Measurements from ENCODE around the gene AQP6. TPM values are rescaled to one million over a fixed set of nuclear protein-coding genes. Genes with fewer than 3 reads are reported as not detected.
A peak's percentile ranks its signal among the peaks of the same experiment; 100 is the strongest.

Gene AQP6
- total and polyA plus RNA-seq, 10 donors: 0.03 to 0.36 TPM; not detected in 8

DNA sequence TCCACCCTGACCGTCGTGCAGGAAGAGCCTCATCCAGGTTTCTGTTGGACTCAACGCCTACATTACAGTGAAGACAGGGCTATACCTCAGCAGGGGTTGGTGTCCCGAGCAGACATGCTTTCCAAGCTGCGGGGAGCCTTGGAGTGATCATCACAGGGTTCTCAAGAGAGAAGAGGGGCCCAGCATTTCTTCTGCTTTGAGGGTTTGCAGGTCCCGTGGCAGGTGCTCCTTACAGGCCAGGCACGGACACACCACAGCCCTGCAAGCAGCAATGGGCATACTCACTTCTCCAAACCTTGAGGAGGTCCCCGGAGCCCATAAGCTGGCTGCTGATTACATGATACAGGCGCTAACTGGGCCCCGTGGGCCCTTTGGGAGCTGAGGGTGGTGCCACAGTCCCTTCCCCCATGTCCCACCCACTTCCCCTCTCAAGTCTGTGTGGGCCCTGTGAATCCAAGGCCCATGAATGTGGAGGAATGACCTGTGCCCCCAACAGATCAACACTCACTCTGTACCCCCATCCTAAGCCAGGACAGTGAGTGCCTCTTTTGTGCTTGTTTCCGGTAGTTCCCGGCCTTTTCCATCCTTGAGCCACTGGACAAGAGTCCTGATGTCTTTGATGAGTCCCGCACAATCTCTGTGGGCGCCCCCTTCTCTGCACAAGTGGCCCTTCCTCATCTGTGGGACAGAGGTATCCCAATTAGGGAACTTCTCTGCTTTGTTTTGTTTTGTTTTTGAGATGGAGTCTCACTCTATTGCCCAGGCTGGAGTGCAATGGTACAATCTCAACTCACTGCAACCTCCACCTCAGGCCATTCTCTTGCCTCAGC lies 21.1 kb upstream of the AQP6 start:
- Histone ChIP-seq H3K27ac (no peak overlapping the region), H3K4me3 (no peak overlapping the region), H3K36me3 (no peaks in the 10 kb centered on the region), H3K4me1 (peaks cover 0 to 44% (median 12%) of the 10 kb centered on the region in 6 donors), H3K9me3 (no peaks in the 10 kb centered on the region), H3K27me3 (replicated peaks in 1 of 7) (peaks cover 0 to 73% (median 20%) of the 10 kb centered on the region in 7 donors)
- WGBS, 5 donors: 65 to 76% (median 68%) methylated on average over 14 of the region's 14 CpGs
- peak; percentile 56 for DNase-seq
- TF ChIP-seq POLR2A (IDR thresholded peaks at IDR 0.05) (no peak), POLR2AphosphoS5 (IDR thresholded peaks at IDR 0.05) (no peak)
- TF ChIP-seq, protein P1, sequence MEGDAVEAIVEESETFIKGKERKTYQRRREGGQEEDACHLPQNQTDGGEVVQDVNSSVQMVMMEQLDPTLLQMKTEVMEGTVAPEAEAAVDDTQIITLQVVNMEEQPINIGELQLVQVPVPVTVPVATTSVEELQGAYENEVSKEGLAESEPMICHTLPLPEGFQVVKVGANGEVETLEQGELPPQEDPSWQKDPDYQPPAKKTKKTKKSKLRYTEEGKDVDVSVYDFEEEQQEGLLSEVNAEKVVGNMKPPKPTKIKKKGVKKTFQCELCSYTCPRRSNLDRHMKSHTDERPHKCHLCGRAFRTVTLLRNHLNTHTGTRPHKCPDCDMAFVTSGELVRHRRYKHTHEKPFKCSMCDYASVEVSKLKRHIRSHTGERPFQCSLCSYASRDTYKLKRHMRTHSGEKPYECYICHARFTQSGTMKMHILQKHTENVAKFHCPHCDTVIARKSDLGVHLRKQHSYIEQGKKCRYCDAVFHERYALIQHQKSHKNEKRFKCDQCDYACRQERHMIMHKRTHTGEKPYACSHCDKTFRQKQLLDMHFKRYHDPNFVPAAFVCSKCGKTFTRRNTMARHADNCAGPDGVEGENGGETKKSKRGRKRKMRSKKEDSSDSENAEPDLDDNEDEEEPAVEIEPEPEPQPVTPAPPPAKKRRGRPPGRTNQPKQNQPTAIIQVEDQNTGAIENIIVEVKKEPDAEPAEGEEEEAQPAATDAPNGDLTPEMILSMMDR (IDR thresholded peaks at IDR 0.05 in 8 of 11, conservative IDR thresholded peaks at IDR 0.05 in 3 of 11): no peak
- intact Hi-C loops (cut with DNase I; ENCODE audit: low total_unique reads): no loop called here

DNA sequence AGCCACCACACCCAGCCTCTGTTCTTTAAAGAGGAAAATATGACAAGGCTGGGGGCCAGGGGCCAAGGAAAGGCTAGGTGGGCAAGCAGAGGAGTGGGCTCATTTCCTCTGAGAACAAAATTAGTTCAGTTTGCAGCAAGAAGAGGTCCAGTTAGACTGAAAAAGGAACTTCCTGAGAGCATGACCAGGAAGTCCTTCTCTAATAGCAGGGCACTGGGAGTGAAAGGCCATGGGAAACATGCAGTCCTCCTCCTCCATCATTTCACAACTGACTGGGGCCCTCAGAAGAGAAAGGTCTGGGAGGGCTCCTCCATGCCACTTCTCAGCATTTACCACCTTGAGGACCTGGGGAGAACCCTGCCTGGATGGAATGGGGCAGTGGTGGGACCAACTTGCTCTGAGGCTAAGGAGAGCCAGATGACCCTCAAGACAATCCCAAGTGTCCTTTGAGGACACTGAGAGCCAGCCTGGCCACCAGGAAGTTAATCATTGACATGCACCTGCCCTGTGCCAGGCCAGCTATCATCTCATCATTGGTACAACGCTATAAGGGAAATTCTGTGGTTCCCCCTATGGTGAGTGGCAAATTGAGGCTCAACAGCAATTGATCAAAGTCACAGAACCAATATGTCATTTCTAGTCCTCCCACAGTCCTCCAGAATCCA lies 20.2 kb upstream of the AQP6 start:
- peak; percentile 15 for DNase-seq
- no peak overlapping the region for H3K27ac ChIP-seq
- TF ChIP-seq POLR2AphosphoS5 (IDR thresholded peaks at IDR 0.05) (no peak), POLR2A (IDR thresholded peaks at IDR 0.05) (no peak)
- TF ChIP-seq, protein P1 (IDR thresholded peaks at IDR 0.05 in 8 of 11, conservative IDR thresholded peaks at IDR 0.05 in 3 of 11): no peak
- intact Hi-C loops (cut with DNase I; ENCODE audit: low total_unique reads): no loop called here
- H3K9me3 ChIP-seq: no peaks in the 10 kb centered on the region
- no peaks in the 10 kb centered on the region for H3K36me3 ChIP-seq
- H3K27me3 ChIP-seq (replicated peaks in 1 of 7): peaks cover 0 to 82% (median 23%) of the 10 kb centered on the region in 7 donors
- H3K4me3 ChIP-seq: no peak overlapping the region
- peaks cover 0 to 44% (median 12%) of the 10 kb centered on the region in 6 donors for H3K4me1 ChIP-seq
- WGBS, 5 donors: 44 to 63% (median 61%) methylated on average over 1 of the region's 1 CpG

DNA sequence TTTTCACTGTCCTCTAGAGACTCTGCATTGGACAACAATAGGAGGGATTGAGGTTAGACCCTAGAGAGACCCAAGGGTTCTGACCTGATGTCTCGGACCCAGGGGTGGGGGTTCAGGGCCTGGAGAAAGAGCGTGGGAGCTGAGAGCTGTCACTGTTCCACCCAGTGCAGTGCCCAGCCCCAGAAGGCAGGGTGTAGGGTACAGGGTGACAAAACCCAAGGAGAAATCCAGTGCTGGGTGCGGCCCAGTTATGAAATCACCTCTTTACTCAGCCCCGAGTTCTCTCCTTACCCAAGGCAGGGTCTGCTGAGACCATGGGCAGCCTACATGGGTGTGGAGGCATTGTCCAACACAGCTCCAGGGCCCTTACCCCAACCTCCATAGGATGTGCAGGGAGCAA lies 19.6 kb upstream of the AQP6 start:
- Histone ChIP-seq H3K36me3 (no peaks in the 10 kb centered on the region), H3K27me3 (replicated peaks in 1 of 7) (peaks cover 0 to 89% (median 23%) of the 10 kb centered on the region in 7 donors), H3K4me3 (no peak overlapping the region), H3K4me1 (peaks cover 0 to 44% (median 12%) of the 10 kb centered on the region in 6 donors), H3K9me3 (no peaks in the 10 kb centered on the region), H3K27ac (no peak overlapping the region)
- peak; percentile 47 for DNase-seq
- intact Hi-C loops (cut with DNase I; ENCODE audit: low total_unique reads): no loop called here
- 76 to 88% (median 78%) methylated on average over 4 of the region's 4 CpGs for WGBS, 5 donors
- TF ChIP-seq POLR2AphosphoS5 (IDR thresholded peaks at IDR 0.05): no peak

DNA sequence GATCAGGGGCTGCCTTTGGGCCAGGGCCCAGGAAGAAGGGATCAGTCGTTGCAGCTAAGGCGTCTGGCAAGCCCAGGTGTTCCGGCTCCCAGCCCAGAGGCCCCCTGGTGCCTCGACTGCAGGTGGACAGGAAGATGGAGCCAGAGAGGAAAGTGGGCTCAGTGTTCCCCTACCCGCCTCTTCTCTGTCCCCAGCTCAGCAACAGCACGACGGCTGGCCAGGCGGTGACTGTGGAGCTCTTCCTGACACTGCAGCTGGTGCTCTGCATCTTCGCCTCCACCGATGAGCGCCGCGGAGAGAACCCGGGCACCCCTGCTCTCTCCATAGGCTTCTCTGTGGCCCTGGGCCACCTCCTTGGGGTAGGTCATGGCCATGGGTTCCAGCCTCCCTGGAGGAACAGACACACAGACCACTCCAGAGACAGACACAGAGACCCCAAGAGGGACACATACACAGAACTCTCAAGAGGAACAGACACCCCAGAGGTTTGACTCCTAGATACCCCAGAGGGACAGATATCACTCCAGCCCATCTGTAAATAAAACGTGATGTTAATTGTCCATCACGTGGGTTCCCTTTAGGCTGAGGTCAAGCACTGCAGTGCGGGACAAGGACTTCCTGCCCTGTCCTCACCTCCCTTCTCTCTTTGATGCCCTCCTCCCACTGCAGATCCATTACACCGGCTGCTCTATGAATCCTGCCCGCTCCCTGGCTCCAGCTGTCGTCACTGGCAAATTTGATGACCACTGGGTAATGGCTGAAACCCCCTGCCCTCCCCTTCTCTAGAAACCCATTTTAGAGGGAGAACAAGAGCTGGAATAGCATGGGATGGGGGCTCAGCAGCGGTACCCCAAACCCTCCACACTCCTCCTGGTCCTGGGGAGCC lies 18.5 kb upstream of the AQP6 start:
- no peaks in the 10 kb centered on the region for H3K9me3 ChIP-seq
- no peaks in the 10 kb centered on the region for H3K36me3 ChIP-seq
- H3K4me3 ChIP-seq: no peak overlapping the region
- H3K4me1 ChIP-seq: peaks cover 0 to 44% (median 12%) of the 10 kb centered on the region in 6 donors
- H3K27ac ChIP-seq: no peak overlapping the region
- DNase-seq: peak; percentile 56
- TF ChIP-seq POLR2AphosphoS5 (IDR thresholded peaks at IDR 0.05) (no peak), POLR2A (IDR thresholded peaks at IDR 0.05) (no peak)
- TF ChIP-seq, protein P1 (IDR thresholded peaks at IDR 0.05 in 8 of 11, conservative IDR thresholded peaks at IDR 0.05 in 3 of 11): no peak
- intact Hi-C loops (cut with DNase I; ENCODE audit: low total_unique reads): no loop called here
- H3K27me3 ChIP-seq (replicated peaks in 1 of 7): peaks cover 0 to 91% (median 24%) of the 10 kb centered on the region in 7 donors
- 63 to 69% (median 66%) methylated on average over 15 to 21 of the region's 21 CpGs for WGBS, 5 donors

All from spleen (tissue), 11 donors.